Stimulated activated CD8-positive, alpha-beta memory T cell treated with anti-CD3 and anti-CD28 coated beads, Interleukin-15, amount 100 ng/mL, for 1 hour (primary cell): Measurements from ENCODE around the gene CDC7.

Experiments used
- DNase-seq: peaks from one replicate; pipeline ENCODE4 v3.0.0-alpha.2; 2020; ENCODE audit warnings: low read depth

CDC7 gene

DNA sequence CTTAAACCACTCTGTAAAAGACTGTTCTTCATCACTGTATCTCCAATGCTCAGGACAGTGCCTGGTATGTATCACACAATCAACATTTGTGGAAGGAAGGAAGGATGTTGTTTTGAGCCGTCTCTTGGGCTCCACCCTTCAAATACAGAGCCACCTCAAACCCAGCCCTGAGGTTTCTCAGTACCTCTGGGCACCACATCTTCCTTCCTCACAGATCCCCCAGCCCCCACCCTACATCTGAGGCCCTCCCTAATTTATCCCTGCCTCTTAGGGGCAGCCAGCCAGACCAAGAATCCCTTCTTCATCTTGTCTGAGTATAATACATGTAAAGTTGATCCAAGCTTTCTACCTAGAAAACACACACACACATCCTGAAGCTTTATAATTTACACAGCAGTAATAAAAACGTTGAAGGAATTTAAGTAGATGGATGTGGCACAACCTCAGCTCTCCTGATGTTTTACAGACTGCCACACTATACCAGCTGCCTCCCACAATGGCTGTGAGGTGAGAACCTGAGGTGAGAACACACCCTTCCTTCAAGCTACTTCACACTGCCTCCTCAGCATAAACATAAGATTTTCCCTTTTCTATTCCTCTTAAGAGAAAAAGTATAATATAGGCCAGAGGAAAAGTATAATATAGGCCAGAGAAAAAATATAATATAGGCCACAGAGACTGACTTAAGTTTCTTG is 48.5 kb downstream of the CDC7 start:
- no peak for DNase-seq

DNA sequence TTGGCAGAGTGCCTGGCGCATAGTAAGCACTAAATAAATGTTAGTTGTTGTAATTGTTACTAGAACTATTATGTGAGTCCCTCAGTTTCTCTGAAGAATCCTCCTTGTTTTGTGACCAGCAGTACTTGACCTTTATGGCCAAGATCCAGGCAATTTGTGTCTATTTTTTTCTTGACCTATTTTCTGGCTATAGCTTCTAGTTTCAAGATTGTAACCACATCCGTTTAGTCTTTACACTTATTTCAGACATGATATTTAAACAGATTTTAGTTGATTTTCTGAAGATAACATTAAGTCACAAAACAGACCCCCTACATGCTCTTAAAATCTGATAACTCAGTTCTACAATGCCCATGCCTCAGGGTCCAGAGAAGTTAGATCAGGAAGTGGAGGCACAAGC is 50.3 kb downstream of the CDC7 start:
- no peak for DNase-seq

DNA sequence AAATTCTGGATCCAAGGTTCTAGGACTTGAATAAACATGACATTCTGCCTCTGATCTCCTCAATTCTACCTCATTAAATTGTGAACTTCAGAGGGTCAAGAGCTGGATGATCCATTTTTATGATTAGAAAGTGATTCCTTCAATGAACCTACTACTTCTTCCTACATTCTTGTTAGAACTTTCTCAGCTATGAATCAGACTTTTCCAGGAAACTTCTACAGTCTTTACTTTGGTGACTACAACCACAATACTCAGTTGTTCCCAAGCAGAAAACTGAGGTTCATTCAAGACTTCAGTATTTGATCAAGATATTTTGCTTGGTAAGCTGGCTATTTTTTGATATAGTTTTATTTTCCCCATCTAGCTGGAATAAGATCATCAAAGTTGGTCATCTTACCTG is 51.4 kb downstream of the CDC7 start:
- no peak for DNase-seq

DNA sequence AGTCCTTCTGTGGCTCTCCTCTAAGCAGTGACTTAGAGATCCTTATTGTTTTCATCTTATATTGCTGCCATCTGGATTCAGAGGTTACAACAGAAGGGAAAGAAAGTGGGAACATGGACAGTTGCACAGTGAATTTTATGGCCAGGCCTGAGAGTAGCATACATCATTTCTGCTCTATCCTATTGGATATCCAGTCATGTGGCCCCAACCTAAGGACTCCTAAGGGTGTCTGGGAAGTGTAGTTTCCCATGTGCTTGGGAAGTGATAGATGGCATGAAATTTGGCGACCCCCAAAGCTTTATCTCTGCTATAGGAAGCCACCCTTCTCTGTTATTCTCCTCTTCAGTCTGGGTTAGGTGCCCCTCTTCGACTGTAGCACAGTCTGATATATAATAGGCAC is 51.9 kb downstream of the CDC7 start:
- no peak for DNase-seq

DNA sequence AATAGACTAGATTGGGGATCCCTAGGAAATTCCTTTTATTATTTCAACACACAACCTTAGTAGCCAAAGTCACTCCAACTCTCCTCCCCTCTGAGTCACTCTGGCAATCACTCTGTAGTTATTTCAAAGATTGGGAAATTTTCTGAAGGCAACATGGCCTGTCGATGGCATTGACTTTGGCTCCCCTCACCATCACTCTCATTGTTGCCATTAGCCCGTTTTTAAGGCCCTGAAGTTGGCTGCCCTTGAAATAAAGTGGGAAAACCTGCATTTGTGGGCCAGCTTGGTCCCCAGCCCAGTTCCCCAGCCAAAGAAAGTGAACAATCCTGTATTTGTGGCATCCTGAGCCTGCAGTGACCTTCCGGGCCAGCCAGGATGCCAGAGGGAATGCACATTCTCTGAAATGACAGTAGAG is 52.5 kb downstream of the CDC7 start:
- DNase-seq = no peak

DNA sequence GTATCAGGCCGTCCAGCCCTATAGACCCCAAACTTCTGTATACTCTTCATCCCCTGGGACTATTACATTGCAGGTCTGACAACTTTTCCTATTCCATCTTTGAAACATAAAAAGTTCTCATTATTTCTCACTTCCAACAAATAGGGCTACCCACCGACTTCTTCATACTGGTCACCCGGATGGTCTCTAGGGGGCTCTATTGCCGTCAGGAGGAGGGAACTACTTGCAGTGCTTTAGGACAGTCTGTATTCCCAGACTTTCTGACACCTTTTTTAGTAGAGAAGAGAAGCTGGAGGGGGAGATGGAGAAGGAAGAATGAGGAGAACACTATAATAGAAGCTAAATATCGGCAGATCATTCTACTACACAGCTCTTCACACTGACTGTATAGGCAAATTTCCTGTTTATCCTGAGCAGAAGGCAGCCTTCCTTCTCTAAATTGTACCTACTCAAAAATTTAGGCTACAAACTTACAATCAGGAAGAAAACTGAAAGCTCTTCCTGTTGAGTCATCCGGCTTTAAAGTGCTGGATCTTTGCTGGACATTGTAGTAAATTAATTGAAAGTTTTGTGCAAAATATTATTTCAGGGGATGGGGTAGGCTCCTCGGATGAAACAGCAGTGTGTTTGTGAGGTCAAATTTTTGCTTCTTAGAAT is 54.6 kb downstream of the CDC7 start:
- DNase-seq = no peak

DNA sequence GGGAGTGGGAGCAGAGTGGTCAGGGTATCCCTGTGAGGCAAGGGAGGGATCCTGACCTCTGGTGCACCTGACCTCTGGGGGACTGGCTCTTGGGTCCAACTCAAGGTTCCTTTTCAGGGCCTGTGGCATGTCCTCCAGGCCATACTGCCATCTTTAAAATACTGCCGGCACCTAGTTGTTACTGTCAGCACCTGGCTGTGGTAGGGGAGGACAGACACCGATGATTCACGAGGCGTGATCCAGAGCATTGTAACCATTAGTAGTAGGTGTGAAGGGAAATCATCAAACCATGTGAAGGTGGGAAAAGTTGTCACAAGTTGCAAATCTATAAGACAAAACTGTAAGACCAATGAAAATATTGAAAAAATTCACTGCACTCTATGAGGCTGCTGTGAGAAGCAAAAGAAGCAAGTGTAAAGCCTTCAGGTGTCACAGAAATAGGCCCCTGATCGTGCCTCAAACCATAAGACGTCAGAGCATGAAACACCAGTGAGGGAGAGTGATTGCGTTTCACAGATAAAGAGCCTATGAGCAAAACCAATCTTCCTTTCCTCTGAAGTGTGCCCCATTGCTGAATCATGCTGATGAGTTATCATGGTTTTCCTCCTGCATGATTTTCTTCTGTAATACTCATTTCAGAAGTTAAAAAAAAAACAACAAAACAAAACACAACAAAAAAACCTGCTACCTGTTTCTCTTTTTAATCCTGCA is 55.3 kb downstream of the CDC7 start:
- peak; percentile 28 for DNase-seq

DNA sequence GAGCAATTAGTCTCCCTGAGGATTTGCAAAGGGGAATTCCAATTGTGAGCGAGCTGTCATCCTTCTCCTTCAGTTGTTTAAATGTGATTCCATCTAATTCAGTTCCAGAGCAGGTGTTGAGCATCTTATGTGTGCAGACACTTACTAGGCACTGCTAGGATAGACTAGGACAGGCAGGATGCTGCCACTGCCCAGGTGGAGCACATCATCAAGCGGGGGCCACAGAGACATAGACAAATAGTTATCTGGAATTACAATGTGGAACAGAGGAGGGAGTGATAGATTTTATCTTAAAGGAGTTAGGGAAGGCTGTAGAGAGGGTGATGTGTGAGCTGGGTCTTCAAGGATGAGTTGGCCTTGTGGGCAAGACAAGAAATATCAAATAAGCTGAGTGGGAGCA is 55.9 kb downstream of the CDC7 start:
- DNase-seq = no peak

DNA sequence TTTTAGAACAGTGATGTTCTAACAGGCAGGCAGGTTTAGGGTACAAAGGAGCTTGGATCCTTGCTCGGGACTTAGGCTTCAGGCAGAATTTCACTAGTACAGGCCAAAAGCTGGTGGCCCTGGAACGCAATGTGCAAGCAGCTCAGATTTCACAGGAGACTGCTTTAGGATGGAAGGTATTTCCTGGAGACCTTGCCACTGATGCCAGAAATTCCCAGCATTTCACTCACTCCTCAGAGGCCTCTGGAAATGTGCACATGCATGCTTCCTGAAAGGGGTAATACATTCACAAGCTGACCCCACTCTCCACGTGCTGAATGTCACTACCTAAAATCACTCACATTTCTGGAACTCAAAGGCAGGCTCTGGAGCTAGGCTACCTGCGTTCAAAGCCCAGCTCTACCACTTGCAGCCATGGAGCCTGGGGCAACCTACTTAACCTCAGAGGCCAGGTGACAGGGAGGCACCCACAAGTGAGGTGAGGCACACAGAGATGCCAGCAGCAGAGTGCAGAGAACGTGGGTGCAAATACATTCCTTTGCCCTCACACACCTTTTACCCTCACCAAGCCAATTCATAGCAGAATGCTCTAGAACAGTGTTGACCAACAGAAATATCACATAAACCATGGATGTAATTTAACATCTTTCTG is 56.5 kb downstream of the CDC7 start:
- no peak for DNase-seq

DNA sequence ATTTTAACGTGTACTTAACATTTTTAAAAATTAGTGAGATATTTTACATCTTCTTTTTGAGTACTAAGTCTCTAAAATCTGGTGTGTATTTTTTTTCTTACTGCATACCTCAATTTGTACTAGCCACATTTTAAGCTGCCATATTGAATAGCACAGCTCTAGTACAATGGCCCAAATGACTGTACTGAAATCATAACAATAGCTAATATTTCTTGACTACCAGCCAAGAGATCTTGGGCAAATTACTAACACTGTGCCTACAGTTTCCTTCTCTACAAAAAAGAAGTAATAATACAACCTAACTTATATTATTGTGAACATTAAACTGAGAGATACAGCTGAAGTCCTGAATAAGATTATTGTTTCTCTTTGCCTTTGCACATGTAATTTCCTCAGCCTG is 57.2 kb downstream of the CDC7 start:
- DNase-seq = no peak

DNA sequence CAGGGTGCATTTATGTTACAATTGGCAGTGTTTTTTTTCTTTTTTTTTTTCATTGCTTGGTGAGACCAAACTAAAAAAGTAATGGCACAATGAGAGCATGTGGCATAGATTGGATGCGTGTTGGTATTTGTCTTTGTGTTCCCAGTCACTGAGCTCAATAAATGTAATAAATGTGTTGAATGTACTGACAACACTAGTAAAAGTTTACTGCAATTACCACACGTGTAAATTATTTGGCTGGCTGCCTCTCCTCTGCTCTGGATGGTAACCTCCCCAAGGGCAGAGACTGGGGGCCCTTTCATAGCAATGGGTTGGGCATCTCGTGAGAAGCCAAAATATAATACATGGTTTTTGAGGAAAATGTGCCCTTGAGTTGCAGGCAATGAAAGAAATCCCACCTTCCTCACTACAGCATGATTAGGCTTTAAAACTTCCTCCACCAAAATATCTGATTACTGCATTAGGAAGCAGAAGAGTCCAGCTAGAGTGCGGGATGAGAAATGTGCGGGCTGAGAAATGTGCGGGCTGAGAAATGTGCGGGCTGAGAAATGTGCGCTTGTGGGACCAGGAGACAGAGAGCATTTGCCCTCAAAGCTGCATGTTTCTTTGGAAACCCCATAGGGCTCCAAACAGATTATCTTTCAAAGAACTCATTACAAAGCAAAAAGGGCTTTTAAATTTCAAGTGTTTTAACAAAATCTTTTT is 58.5 kb downstream of the CDC7 start:
- no peak for DNase-seq

DNA sequence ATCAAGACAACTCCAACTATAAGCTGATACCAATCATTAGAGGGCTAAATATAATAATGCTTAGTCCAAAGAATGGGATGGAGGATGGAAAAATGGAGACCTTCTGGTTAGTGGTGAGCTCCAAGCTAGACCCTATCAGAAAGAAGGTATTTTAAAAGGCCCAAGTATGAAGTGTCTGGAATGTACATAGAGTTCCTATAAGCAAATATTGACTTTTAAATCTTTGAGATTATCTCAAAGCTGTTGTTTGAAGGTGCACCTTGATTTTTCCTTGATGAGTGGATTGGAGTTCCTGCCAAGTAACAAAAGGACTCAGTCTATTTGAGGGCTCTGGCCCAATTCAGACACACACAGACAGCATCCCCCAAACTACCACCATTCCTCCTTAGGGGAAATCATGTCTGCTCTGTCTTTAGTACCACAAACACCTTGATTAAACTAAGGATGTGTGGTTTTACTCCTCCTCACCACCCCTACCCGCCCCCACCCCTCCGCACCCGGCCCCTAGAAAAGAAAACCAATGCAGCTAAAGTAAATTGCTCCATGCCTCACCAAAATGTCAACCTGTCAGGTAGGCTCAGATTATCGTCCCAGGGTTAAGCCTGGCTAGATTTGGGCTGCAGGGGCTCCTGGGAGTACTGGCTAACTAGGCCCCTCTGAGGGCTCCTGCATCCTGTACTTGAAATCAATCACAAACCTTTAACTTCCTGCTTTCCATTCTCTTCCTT is 59.4 kb downstream of the CDC7 start:
- DNase-seq = no peak

DNA sequence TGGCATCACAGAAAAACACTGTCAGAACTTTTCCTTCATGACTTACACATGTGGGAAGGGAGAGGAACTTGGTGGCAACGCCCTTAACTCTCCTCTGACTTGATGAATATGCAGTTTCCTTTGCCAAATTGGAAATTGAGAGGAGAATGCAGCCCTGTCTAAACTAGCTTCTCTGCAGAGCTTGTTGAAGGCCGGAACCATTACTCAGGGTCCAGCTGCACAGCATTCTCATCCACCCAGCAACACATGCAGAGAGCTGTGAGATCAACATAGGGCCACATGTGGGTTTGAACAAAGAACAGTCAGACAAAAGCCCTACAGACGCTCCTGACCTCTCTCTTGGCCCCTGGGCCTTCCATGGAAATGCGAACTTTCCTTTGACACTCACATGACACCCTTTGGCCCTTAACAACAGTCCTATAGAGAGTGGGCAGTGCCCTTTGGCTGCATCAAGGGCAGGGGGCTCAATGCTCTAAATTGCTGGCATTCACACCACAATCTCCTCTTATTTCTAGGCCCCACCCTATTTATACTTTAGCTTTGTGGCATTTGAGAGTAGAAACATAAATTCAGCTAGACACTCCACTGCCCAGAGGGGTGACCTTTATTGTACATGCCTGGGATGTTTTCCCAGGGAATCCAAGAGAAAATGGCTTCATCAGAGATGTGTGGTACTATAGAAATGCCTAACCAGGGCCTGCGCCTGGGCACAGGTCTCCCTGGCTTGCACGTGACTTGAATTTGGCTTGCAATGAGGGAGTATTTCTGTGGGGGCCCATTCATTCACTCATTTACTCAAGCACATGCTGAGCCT is 64.4 kb downstream of the CDC7 start:
- DNase-seq = no peak

DNA sequence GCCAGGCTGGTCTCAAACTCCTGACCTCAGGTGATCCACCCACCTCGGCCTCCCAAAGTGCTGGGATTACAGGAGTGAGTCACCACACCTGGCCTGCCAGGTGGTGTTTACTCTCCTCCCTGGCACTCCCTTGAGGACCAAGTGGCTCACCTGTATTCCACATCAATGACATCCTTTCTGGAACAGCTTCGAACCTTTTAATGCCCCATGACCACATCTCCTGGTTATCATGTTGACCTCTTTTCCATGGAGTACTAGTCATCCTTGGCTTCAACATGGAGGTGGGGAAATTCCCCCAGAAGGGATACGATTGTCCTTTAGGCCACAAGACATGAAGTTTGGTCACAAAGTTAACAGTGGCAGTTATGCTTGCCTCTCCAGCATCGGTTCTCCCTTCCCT is 66.9 kb downstream of the CDC7 start:
- no peak for DNase-seq

DNA sequence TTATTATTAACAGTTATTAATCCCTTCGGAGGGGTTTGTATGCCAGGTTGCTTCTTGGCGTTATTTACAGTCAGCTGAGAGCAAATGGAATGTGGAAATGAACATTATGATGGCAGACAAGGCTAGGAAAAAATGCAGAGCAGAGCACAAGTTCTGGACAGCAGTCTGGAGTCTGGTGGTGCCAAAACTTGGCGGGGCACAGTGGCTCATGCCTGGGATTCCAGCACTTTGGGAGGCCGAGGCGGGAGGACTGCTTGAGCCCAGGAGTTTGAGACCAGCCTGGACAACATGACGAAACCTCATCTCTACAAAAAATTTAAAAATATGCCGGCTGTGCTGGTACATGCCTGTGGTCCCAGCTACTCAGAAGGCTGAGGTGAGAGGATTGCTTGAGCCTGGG is 67.6 kb downstream of the CDC7 start:
- no peak for DNase-seq

DNA sequence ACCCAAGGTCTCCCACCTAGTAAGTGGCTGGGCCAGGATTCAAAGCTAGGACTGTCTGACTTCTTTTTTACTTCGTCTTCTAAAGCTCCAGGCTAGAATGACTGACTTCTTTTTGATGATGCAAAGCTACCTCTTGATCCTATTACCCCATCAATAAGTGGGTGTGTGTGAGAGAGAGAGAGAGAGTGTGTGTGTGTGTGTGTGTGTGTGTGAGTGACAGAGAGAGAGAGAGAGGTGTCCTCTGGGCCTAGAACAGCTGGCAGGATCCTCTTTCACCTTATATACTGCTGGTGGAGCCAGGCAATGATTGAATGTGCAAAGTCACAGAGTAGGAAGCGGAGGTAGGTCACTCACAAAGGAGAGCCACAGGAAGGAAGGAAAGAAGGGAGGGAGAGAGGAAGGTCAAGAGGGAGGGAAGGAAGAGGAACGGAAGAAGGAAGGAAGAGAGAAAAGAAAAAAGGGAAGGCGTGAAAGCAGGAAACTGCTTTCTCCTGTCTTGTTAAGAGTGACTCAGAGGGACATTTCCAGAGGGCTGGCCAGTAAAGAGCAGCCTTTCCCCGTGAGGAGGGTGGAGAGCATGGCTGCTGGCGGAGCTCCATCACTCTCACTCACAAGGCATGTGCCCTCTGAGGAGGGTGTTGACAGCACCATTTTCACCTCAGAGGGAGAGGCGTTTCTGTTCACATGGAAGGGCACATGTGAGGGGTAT is 68.9 kb downstream of the CDC7 start:
- DNase-seq = no peak

DNA sequence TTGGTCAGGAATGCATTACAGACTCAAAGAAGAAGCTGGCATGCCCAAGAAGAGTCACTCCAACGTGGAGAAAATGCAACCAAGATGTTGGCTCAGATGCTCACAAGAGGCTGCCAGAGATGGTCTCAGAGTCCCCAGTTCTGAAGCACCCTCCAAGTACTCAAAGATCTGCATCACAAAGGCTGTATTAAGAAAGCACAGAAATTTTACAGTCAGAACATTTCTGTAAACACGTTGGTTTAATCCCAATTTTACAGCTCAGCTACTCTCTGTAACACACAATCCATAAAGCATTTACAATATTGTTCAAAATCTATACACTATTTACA is 69.4 kb downstream of the CDC7 start:
- DNase-seq = no peak

DNA sequence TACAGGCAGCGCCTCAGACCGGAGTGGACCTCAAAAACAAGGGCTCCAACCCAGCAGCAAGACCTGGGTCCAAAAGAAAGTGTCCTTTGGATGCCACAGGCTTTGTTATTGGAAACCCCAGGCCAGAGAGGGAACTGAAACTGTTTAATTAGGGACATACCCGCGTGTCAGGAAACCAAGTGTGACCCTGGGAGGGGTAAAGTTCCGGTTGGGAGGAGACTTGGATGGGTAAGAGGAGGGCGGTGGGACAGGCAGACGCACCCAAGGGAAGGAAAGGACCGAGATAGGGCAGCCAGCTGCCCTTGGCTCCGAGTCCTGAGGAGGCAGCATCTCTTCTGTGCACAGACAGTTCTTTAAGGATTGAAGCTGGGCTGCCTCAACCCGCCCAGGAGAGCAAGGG is 71.4 kb downstream of the CDC7 start:
- DNase-seq = no peak
